ENCODE results near the gene PTPRG. TPM values are rescaled to one million over a fixed set of nuclear protein-coding genes. Genes with fewer than 3 reads are reported as not detected.

Gene PTPRG
- polyA plus RNA-seq, 1 donor (not counting 4 experiments of a cell fraction or from before 2014, with no cell fraction given), result 12.1 TPM

GRCh38 chr3:62193586-62194345, 632.4 kb downstream of the PTPRG start:
- H2AFZ ChIP-seq (ENCODE audit: control insufficient read depth, low read length), result no peak overlapping the region

DNA sequence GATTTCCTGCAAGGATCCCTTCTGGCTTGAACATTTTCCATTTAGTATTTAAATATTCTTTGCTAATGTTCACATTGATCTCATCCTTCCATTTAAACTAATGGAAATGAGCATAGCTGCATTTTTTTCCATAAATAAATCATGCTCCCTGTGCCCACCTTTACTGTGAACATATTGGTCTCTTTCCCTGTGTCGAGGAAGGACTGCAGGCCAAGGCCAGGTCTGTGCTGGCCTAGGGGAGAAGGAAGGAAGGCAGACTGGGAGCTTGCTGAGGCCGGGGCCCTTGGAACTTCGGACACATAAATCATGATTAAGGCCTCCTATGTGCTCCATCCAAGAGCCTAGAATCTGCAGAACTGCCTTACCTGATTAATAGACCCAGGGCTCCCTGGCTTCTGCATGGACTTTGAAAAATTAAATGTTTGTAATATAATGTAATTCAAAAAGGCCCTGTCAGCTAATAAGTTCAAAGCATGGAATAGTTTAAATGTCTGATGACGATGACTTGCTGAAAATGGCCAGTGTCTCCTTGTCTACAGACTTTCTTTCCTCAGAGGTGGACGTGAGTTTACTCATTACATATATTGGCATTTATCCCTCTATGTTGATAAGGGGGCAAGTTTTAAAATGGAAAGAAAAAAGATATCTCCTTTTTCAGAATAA, 636.1 kb downstream of the PTPRG start:
- no peak for TF ChIP-seq EZH2 (IDR thresholded peaks at IDR 0.05; ENCODE audit: low read length)
- no peak for TF ChIP-seq CTCF (optimal IDR thresholded peaks at IDR 0.05 in 1 of 3, IDR thresholded peaks at IDR 0.05 in 1 of 3, conservative IDR thresholded peaks at IDR 0.05 in 1 of 3; ENCODE audit: extremely low read depth in 1 of 3, insufficient read depth in 2 of 3, low read length in 3 of 3)
- Histone ChIP-seq H3K36me3 (ENCODE audit: control insufficient read depth in 2 of 2, extremely low read depth in 1 of 2, insufficient read depth in 2 of 2, low read length in 2 of 2) (peaks cover 0 to 3% of the 10 kb centered on the region in 2 experiments), H3K4me3 (ENCODE audit: control insufficient read depth in 2 of 3, extremely low read depth in 1 of 3, insufficient read depth in 2 of 3, low read depth in 1 of 3, low read length in 3 of 3) (no peak overlapping the region), H4K20me1 (ENCODE audit: control insufficient read depth, extremely low read depth, insufficient read depth, low read length) (peaks cover 3% of the 10 kb centered on the region), H3K9ac (ENCODE audit: control insufficient read depth, extremely low read depth, insufficient read depth, low read length) (no peak overlapping the region), H3K27me3 (ENCODE audit: control insufficient read depth, extremely low read depth, insufficient read depth, low read length) (no peaks in the 10 kb centered on the region), H3K9me3 (ENCODE audit: control insufficient read depth, low read depth, low read length) (no peaks in the 10 kb centered on the region), H3K9me1 (ENCODE audit: control insufficient read depth, extremely low read depth, insufficient read depth, low read length) (no peaks in the 10 kb centered on the region), H3K4me1 (ENCODE audit: control insufficient read depth, extremely low read depth, insufficient read depth, low read length) (no peaks in the 10 kb centered on the region), H3K4me2 (ENCODE audit: control insufficient read depth, extremely low read depth, insufficient read depth, low read depth, low read length) (no peak overlapping the region), H3K79me2 (ENCODE audit: control insufficient read depth, insufficient read depth, low read length) (no peaks in the 10 kb centered on the region), H2AFZ (ENCODE audit: control insufficient read depth, low read length) (no peak overlapping the region), H3K27ac (ENCODE audit: control insufficient read depth, insufficient read depth, low read length) (no peak overlapping the region)
- FAIRE-seq (no peak), DNase-seq (ENCODE audit: low read depth, low spot score) (no peak)
- dilution Hi-C loops (cut with MboI; ENCODE audit: extremely low pct_ligation_motif_present, low sequenced_read_pairs), result no loop called here

More at GRCh38 chr3:62193586-62194345, 632.4 kb downstream of the PTPRG start:
- H3K4me3 ChIP-seq (ENCODE audit: control insufficient read depth in 2 of 3, extremely low read depth in 1 of 3, insufficient read depth in 2 of 3, low read depth in 1 of 3, low read length in 3 of 3), result no peak overlapping the region
- peaks cover 0 to 7% of the 10 kb centered on the region in 2 experiments for H3K36me3 ChIP-seq (ENCODE audit: control insufficient read depth in 2 of 2, extremely low read depth in 1 of 2, insufficient read depth in 2 of 2, low read length in 2 of 2)
- DNase-seq (ENCODE audit: low read depth, low spot score), result no peak
- no peak overlapping the region for H3K9ac ChIP-seq (ENCODE audit: control insufficient read depth, extremely low read depth, insufficient read depth, low read length)
- H3K9me1 ChIP-seq (ENCODE audit: control insufficient read depth, extremely low read depth, insufficient read depth, low read length), result no peaks in the 10 kb centered on the region
- no peaks in the 10 kb centered on the region for H3K9me3 ChIP-seq (ENCODE audit: control insufficient read depth, low read depth, low read length)
- FAIRE-seq, result no peak
- H3K27me3 ChIP-seq (ENCODE audit: control insufficient read depth, extremely low read depth, insufficient read depth, low read length), result no peaks in the 10 kb centered on the region
- no peak overlapping the region for H3K4me2 ChIP-seq (ENCODE audit: control insufficient read depth, extremely low read depth, insufficient read depth, low read depth, low read length)
- dilution Hi-C loops (cut with MboI; ENCODE audit: extremely low pct_ligation_motif_present, low sequenced_read_pairs), result no loop called here
- no peaks in the 10 kb centered on the region for H3K79me2 ChIP-seq (ENCODE audit: control insufficient read depth, insufficient read depth, low read length)
- TF ChIP-seq EZH2 (IDR thresholded peaks at IDR 0.05; ENCODE audit: low read length) (no peak), CTCF (optimal IDR thresholded peaks at IDR 0.05 in 1 of 3, IDR thresholded peaks at IDR 0.05 in 1 of 3, conservative IDR thresholded peaks at IDR 0.05 in 1 of 3; ENCODE audit: extremely low read depth in 1 of 3, insufficient read depth in 2 of 3, low read length in 3 of 3) (no peak)
- no peaks in the 10 kb centered on the region for H3K4me1 ChIP-seq (ENCODE audit: control insufficient read depth, extremely low read depth, insufficient read depth, low read length)
- no peaks in the 10 kb centered on the region for H4K20me1 ChIP-seq (ENCODE audit: control insufficient read depth, extremely low read depth, insufficient read depth, low read length)
- H3K27ac ChIP-seq (ENCODE audit: control insufficient read depth, insufficient read depth, low read length), result no peak overlapping the region

Measured in keratinocyte (primary cell).